HepG2 (cell line): ENCODE measurements around the gene ITIH3. TPM values are rescaled to one million over a fixed set of nuclear protein-coding genes. Genes with fewer than 3 reads are reported as not detected.

Source experiments
- CHCHD3 ChIP-seq: sonication (generic); formaldehyde crosslinking; IDR thresholded peaks from 2 replicates; pipeline ENCODE4 v1.8.0; 2022; ENCODE audit warnings: mild to moderate bottlenecking, missing genetic modification reagents, moderate library complexity
- HOXA3 ChIP-seq: sonication (generic); formaldehyde crosslinking; IDR thresholded peaks from 2 replicates; pipeline ENCODE4 v1.5.0; 2020; ENCODE audit warnings: missing genetic modification reagents
- PCBP2 ChIP-seq: fragments of 200-400 bp; formaldehyde crosslinking; optimal IDR thresholded peaks from 2 replicates; pipeline ENCODE3; 2018; ENCODE audit warnings: low read length, low read depth; ENCODE audit not compliant: poor library complexity, severe bottlenecking
- RARG ChIP-seq: sonication (generic); formaldehyde crosslinking; IDR thresholded peaks from 2 replicates; pipeline ENCODE4 v1.4.0; 2020; ENCODE audit warnings: low read depth, mild to moderate bottlenecking, missing genetic modification reagents
- SMAD1 ChIP-seq: sonication (generic); formaldehyde crosslinking; IDR thresholded peaks from 2 replicates; pipeline ENCODE4 v1.4.0; 2020; ENCODE audit warnings: missing genetic modification reagents, low read depth, mild to moderate bottlenecking, borderline replicate concordance
- ZBTB10 ChIP-seq: sonication (generic); formaldehyde crosslinking; IDR thresholded peaks from 2 replicates; pipeline ENCODE4 v1.4.0; 2020; ENCODE audit warnings: missing genetic modification reagents, borderline replicate concordance
- ZNF550 ChIP-seq: sonication (generic); formaldehyde crosslinking; IDR thresholded peaks from 2 replicates; pipeline ENCODE4 v1.4.0; 2020; ENCODE audit warnings: mild to moderate bottlenecking, missing genetic modification reagents, borderline replicate concordance
- ZNF567 ChIP-seq: sonication (generic); formaldehyde crosslinking; IDR thresholded peaks from 2 replicates; pipeline ENCODE4 v1.8.1; 2023; ENCODE audit warnings: mild to moderate bottlenecking, missing genetic modification reagents, borderline replicate concordance
- ZNF800 ChIP-seq: sonication (generic); formaldehyde crosslinking; IDR thresholded peaks from 2 replicates; pipeline ENCODE4 v1.4.0; 2020; ENCODE audit warnings: missing genetic modification reagents
- polyA plus RNA-seq, 8 experiments: library from polyadenylated mRNA; depleted of rRNA in 3 of 8; stranded (reverse) in 7 of 8; unstranded in 1 of 8; fragments of >200 nt; fragmentation: Illumina TruSeq in 4 of 8; extraction: Trizol in 4 of 8; gene quantifications; 2 replicates each; pipeline versions ENCODE4 v1.2.1 to v1.2.3, GENCODE V29; 2011 to 2016; ENCODE audit warnings: low read depth in 4 of 8, missing spikeins in 1 of 8, mixed read lengths in 1 of 8; ENCODE audit not compliant: insufficient read depth in 1 of 8
- total RNA-seq, 5 experiments: library from RNA; depleted of rRNA; stranded (reverse); fragments of >200 nt; fragmentation: Illumina TruSeq; extraction: Trizol; gene quantifications; 2 replicates each; pipeline ENCODE4 v1.2.3, GENCODE V29; 2016; ENCODE audit warnings: low read depth in 1 of 5
- TF ChIP-seq, protein P1 (sequence below): sonication (generic); formaldehyde crosslinking; IDR thresholded peaks from 2 replicates; pipeline ENCODE4 v1.8.1; 2023; ENCODE audit warnings: mild to moderate bottlenecking, missing genetic modification reagents, borderline replicate concordance
- TF ChIP-seq, protein P2 (sequence below): sonication (generic); formaldehyde crosslinking; IDR thresholded peaks from 2 replicates; pipeline ENCODE4 v1.4.0; 2020; ENCODE audit warnings: mild to moderate bottlenecking, low read depth, missing genetic modification reagents
- TF ChIP-seq, protein P3 (sequence below): sonication (generic); formaldehyde crosslinking; IDR thresholded peaks from 2 replicates; pipeline ENCODE4 v1.5.0; 2020; ENCODE audit warnings: mild to moderate bottlenecking, missing genetic modification reagents, borderline replicate concordance

The ITIH3 gene
- total and polyA plus RNA-seq, 2 of the 13 experiments (the other 11 are each of a cell fraction or from before 2014, with no cell fraction given): 105 to 632 TPM

DNA sequence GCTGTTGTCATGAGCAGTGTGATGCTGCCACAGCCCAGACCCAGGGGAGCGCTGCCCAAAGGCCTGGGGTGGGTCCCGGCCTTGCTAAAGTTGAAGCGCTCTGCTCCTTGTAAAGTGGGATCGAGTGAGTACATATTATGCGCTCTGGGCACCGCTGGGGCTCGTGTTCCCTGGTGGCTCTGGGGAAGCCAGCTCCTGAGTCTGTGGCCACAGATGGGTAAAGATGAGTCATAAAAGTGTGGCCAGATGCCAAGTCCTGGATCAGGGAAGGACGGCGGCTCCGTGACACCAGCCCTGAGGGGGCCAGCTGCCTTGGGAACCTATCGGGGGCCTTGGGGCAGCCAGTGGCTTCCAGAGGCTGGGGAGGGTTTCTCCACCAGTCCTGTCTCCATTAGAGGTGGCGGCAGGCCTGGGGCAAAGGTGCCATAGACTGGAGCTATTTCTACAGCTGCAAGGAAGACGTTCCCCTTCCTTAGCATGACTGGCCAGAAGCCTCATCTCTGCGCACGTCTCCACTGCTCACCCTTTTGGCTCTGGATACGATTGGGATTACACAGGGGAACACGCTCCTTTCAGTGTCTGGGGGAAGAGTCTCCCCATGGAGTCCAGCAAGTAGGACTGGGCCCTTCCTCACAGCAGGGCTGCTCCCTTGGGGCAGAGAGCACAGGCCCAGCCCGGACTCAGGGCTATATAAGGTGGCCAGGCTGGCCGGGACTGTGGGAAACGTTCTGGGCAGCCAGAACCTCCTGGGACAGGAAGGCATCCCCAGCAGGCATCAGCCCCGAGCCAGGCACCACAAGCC, 37.1 kb downstream of the ITIH3 start (continued):
- TF ChIP-seq CHCHD3 (CRISPR knock-in tag) (no peak), ZNF800 (CRISPR knock-in tag) (peak; percentile 39; the same call in 1 of the 2 replicates), HOXA3 (CRISPR knock-in tag) (no peak), PCBP2 (no peak), ZBTB10 (CRISPR knock-in tag) (no peak), RARG (CRISPR knock-in tag) (no peak), ZNF567 (CRISPR knock-in tag) (no peak), ZNF550 (CRISPR knock-in tag) (no peak), SMAD1 (no peak)
- TF ChIP-seq, protein P1, sequence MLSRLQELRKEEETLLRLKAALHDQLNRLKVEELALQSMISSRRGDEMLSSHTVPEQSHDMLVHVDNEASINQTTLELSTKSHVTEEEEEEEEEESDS (CRISPR knock-in tag): no peak
- TF ChIP-seq, protein P2, sequence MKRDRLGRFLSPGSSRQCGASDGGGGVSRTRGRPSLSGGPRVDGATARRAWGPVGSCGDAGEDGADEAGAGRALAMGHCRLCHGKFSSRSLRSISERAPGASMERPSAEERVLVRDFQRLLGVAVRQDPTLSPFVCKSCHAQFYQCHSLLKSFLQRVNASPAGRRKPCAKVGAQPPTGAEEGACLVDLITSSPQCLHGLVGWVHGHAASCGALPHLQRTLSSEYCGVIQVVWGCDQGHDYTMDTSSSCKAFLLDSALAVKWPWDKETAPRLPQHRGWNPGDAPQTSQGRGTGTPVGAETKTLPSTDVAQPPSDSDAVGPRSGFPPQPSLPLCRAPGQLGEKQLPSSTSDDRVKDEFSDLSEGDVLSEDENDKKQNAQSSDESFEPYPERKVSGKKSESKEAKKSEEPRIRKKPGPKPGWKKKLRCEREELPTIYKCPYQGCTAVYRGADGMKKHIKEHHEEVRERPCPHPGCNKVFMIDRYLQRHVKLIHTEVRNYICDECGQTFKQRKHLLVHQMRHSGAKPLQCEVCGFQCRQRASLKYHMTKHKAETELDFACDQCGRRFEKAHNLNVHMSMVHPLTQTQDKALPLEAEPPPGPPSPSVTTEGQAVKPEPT (CRISPR knock-in tag): no peak
- TF ChIP-seq, protein P3, sequence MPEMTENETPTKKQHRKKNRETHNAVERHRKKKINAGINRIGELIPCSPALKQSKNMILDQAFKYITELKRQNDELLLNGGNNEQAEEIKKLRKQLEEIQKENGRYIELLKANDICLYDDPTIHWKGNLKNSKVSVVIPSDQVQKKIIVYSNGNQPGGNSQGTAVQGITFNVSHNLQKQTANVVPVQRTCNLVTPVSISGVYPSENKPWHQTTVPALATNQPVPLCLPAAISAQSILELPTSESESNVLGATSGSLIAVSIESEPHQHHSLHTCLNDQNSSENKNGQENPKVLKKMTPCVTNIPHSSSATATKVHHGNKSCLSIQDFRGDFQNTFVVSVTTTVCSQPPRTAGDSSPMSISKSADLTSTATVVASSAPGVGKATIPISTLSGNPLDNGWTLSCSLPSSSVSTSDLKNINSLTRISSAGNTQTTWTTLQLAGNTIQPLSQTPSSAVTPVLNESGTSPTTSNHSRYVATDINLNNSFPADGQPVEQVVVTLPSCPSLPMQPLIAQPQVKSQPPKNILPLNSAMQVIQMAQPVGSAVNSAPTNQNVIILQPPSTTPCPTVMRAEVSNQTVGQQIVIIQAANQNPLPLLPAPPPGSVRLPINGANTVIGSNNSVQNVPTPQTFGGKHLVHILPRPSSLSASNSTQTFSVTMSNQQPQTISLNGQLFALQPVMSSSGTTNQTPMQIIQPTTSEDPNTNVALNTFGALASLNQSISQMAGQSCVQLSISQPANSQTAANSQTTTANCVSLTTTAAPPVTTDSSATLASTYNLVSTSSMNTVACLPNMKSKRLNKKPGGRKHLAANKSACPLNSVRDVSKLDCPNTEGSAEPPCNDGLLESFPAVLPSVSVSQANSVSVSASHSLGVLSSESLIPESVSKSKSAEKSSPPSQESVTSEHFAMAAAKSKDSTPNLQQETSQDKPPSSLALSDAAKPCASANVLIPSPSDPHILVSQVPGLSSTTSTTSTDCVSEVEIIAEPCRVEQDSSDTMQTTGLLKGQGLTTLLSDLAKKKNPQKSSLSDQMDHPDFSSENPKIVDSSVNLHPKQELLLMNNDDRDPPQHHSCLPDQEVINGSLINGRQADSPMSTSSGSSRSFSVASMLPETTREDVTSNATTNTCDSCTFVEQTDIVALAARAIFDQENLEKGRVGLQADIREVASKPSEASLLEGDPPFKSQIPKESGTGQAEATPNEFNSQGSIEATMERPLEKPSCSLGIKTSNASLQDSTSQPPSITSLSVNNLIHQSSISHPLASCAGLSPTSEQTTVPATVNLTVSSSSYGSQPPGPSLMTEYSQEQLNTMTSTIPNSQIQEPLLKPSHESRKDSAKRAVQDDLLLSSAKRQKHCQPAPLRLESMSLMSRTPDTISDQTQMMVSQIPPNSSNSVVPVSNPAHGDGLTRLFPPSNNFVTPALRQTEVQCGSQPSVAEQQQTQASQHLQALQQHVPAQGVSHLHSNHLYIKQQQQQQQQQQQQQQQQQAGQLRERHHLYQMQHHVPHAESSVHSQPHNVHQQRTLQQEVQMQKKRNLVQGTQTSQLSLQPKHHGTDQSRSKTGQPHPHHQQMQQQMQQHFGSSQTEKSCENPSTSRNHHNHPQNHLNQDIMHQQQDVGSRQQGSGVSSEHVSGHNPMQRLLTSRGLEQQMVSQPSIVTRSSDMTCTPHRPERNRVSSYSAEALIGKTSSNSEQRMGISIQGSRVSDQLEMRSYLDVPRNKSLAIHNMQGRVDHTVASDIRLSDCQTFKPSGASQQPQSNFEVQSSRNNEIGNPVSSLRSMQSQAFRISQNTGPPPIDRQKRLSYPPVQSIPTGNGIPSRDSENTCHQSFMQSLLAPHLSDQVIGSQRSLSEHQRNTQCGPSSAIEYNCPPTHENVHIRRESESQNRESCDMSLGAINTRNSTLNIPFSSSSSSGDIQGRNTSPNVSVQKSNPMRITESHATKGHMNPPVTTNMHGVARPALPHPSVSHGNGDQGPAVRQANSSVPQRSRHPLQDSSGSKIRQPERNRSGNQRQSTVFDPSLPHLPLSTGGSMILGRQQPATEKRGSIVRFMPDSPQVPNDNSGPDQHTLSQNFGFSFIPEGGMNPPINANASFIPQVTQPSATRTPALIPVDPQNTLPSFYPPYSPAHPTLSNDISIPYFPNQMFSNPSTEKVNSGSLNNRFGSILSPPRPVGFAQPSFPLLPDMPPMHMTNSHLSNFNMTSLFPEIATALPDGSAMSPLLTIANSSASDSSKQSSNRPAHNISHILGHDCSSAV (CRISPR knock-in tag): no peak
